Measurements from ENCODE around the gene SNX24. TPM values are rescaled to one million over a fixed set of nuclear protein-coding genes. Genes with fewer than 3 reads are reported as not detected.

The SNX24 gene
- total RNA-seq, 1 experiment from 2014 or later = 13.9 TPM

- no peak overlapping the region for H2BK12ac ChIP-seq (ENCODE audit: insufficient read length, low read depth, low read length)
- H2BK15ac ChIP-seq (ENCODE audit: low read depth, low read length) = no peak overlapping the region
- H3K4ac ChIP-seq (ENCODE audit: low read depth, low read length) = no peak overlapping the region
- H4K20me1 ChIP-seq (ENCODE audit: control insufficient read depth, insufficient read depth, insufficient read length) = no peaks in the 10 kb centered on the region
- H3K4me1 ChIP-seq (ENCODE audit: insufficient read depth, low read length) = no peaks in the 10 kb centered on the region
- Mint-ChIP-seq H3K4me1 (peaks cover 6 to 14% of the 10 kb centered on the region in 2 experiments), H3K36me3 (ENCODE audit: insufficient read depth in 1 of 3, low read depth in 3 of 3) (no peaks in the 10 kb centered on the region), H3K9me3 (no peaks in the 10 kb centered on the region), H3K27ac (peak overlapping the region in 1 of 3 experiments; percentile 66; a peak in 1 of 7 replicates), H3K4me3 (no peak overlapping the region), H3K27me3 (ENCODE audit: low read depth) (no peaks in the 10 kb centered on the region)
- H4K8ac ChIP-seq (replicated peaks; ENCODE audit: insufficient read length, low read depth, low read length) = no peak overlapping the region
- H2AK5ac ChIP-seq (ENCODE audit: insufficient read length, low read length) = no peak overlapping the region
- no CpG with 5 or more reads among the region's 6 CpGs for WGBS (ENCODE audit: extremely low coverage, insufficient read length, low lambda C conversion rate)
- no peak overlapping the region for H3T11ph ChIP-seq (ENCODE audit: low read length)
- no peak overlapping the region for H3K18ac ChIP-seq (ENCODE audit: insufficient read length, low read depth, low read length)
- H3K79me2 ChIP-seq (ENCODE audit: insufficient read depth, low read length) = no peaks in the 10 kb centered on the region
- no peak overlapping the region for H2BK120ac ChIP-seq (ENCODE audit: low read depth, low read length, poor library complexity, severe bottlenecking)
- no peak overlapping the region for H3K23ac ChIP-seq (ENCODE audit: insufficient read length, low read depth, low read length)
- no peak overlapping the region for H4K5ac ChIP-seq (ENCODE audit: insufficient read length, low read depth, low read length)
- H3K9me3 ChIP-seq (ENCODE audit: control insufficient read depth, low read depth, low read length) = no peaks in the 10 kb centered on the region
- no peak overlapping the region for H3K14ac ChIP-seq (ENCODE audit: insufficient read depth, low read length)
- no peaks in the 10 kb centered on the region for H3K23me2 ChIP-seq (ENCODE audit: insufficient read length, low read depth, low read length, poor library complexity, severe bottlenecking)
- no peak overlapping the region for H3K4me2 ChIP-seq (ENCODE audit: insufficient read depth, insufficient read length, low read length)
- H3K27ac ChIP-seq (ENCODE audit: insufficient read length, low read depth, low read length) = no peak overlapping the region
- no peak overlapping the region for H2BK5ac ChIP-seq (ENCODE audit: insufficient read length, low read length)
- no peak overlapping the region for H3K56ac ChIP-seq (ENCODE audit: insufficient read length, low read depth, low read length)
- no peak for TF ChIP-seq CTCF (conservative IDR thresholded peaks at IDR 0.05)
- no peak overlapping the region for H4K91ac ChIP-seq (ENCODE audit: insufficient read length, low read depth, low read length)
- H3K79me1 ChIP-seq (ENCODE audit: insufficient read depth, low read depth, low read length, poor library complexity, severe bottlenecking) = no peaks in the 10 kb centered on the region
- no peak overlapping the region for H2BK20ac ChIP-seq (ENCODE audit: low read depth, low read length, poor library complexity, severe bottlenecking)
- H2AFZ ChIP-seq (ENCODE audit: low read length) = no peak overlapping the region
- H3K27me3 ChIP-seq (ENCODE audit: insufficient read depth, low read length) = no peaks in the 10 kb centered on the region
- DNase-seq = no peak
- no peak overlapping the region for H3K9ac ChIP-seq (ENCODE audit: extremely low read depth, insufficient read length, low read length)
These were observed 162.3 kb downstream of the SNX24 start for GRCh38 chr5:123007754-123008153.
